Testis (tissue), 2 donors: Measurements from ENCODE around the gene GDI1.

ENCODE experiments used
- POLR2A ChIP-seq: fragments of 450-650 bp; IDR thresholded peaks from one replicate; pipeline ENCODE4 v1.6.1; 2017; ENCODE audit warnings: antibody characterized with exemption, mild to moderate bottlenecking, moderate library complexity
- TF ChIP-seq, protein P1 (sequence below), 3 experiments: fragments of 450-650 bp in 2 of 3; fragments of 200-600 bp in 1 of 3; sonication (generic) in 1 of 3; IDR thresholded peaks; one replicate each; pipeline ENCODE4 v1.5.1; 2016 to 2019; ENCODE audit warnings: antibody characterized with exemption in 3 of 3, mild to moderate bottlenecking in 2 of 3, moderate library complexity in 1 of 3

DNA sequence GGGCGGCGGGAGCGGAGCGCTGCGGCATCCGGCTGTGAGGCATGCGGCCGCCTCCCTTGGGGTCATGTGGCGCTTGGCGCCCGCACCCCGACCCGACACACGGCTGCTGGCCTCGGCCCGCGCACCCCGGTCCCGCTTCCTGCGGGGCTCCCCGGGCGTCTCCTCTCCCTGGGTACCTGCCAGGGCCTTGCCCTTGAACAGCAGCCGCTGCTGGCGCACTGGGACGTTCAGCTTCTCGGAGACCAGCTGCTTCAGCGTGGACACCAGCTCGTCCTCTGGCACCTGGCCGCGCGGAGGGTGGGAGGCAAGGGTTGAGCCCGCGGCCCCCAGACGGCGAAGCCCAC, 49.1 kb downstream of the GDI1 start:
- TF ChIP-seq, protein P1, sequence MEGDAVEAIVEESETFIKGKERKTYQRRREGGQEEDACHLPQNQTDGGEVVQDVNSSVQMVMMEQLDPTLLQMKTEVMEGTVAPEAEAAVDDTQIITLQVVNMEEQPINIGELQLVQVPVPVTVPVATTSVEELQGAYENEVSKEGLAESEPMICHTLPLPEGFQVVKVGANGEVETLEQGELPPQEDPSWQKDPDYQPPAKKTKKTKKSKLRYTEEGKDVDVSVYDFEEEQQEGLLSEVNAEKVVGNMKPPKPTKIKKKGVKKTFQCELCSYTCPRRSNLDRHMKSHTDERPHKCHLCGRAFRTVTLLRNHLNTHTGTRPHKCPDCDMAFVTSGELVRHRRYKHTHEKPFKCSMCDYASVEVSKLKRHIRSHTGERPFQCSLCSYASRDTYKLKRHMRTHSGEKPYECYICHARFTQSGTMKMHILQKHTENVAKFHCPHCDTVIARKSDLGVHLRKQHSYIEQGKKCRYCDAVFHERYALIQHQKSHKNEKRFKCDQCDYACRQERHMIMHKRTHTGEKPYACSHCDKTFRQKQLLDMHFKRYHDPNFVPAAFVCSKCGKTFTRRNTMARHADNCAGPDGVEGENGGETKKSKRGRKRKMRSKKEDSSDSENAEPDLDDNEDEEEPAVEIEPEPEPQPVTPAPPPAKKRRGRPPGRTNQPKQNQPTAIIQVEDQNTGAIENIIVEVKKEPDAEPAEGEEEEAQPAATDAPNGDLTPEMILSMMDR (IDR thresholded peaks at IDR 0.05) = no peak
- TF ChIP-seq POLR2A = no peak
